OCI-LY3 (cell line): ENCODE results near the gene KCNIP1.

Experiments
- H2AFZ ChIP-seq: fragments of 200-600, 300-600 bp; shearing (Covaris generic); 2 replicates; pipeline ENCODE4 v1.6.0; 2014; ENCODE audit warnings: antibody characterized with exemption, low read depth, low read length
- H3K27ac ChIP-seq: fragments of 200-600, 300-600 bp; sonication (generic); 2 replicates; pipeline ENCODE4 v1.5.1; 2014; ENCODE audit warnings: mild to moderate bottlenecking, low read length, moderate library complexity, mixed read lengths
- H3K27me3 ChIP-seq: fragments of 200-600, 300-600 bp; sonication (generic); 2 replicates; pipeline ENCODE4 v1.6.1; 2014; ENCODE audit warnings: low read depth, low read length, mixed read lengths
- H3K36me3 ChIP-seq: fragments of 200-600, 300-600 bp; sonication (generic); replicated peaks from 2 replicates; pipeline ENCODE3; 2014; ENCODE audit warnings: low read depth, low read length, mixed read lengths
- H3K4me1 ChIP-seq: fragments of 300-600, 200-600 bp; sonication (generic); 2 replicates; pipeline ENCODE4 v1.6.1; 2014; ENCODE audit warnings: low read length, mixed read lengths
- H3K4me2 ChIP-seq: fragments of 200-600, 300-600 bp; sonication (generic); 2 replicates; pipeline ENCODE4 v1.6.1; 2014; ENCODE audit warnings: low read length, mixed read lengths
- H3K4me3 ChIP-seq: fragments of 300-600, 200-600 bp; sonication (generic); 2 replicates; pipeline ENCODE4 v1.5.1; 2014; ENCODE audit warnings: antibody characterized with exemption, mild to moderate bottlenecking, low read length, moderate library complexity
- H3K79me2 ChIP-seq: fragments of 300-600, 200-600 bp; shearing (Covaris generic); 2 replicates; pipeline ENCODE4 v1.6.1; 2014; ENCODE audit warnings: mild to moderate bottlenecking, low read length, mixed read lengths
- H3K9ac ChIP-seq: fragments of 300-600, 200-600 bp; shearing (Covaris generic); 2 replicates; pipeline ENCODE4 v1.6.0; 2014; ENCODE audit warnings: mild to moderate bottlenecking, low read length, moderate library complexity
- H3K9me3 ChIP-seq: fragments of 200-600, 300-600 bp; shearing (Covaris generic); 2 replicates; pipeline ENCODE4 v1.6.1; 2014; ENCODE audit warnings: low read length, mixed read lengths; ENCODE audit not compliant: insufficient read depth
- H4K20me1 ChIP-seq: fragments of 200-600, 300-600 bp; sonication (generic); 2 replicates; pipeline ENCODE4 v1.6.1; 2016; ENCODE audit warnings: low read length, mixed read lengths; ENCODE audit not compliant: insufficient read depth
- EZH2phosphoT487 ChIP-seq: fragments of 200-600 bp; shearing (Covaris generic); IDR thresholded peaks from 2 replicates; pipeline ENCODE4 v1.6.1; 2018; ENCODE audit warnings: antibody characterized with exemption, mixed run types, low read depth
- TF ChIP-seq, protein P1 (sequence below): fragments of 200-600, 300-600 bp; sonication (generic); IDR thresholded peaks from 2 replicates; pipeline ENCODE4 v1.5.1; 2014; ENCODE audit warnings: antibody characterized with exemption, low read length, low read depth

The KCNIP1 gene

GRCh38 chr5:170719551-170719950 lies 215.7 kb downstream of the KCNIP1 start:
- no peaks in the 10 kb centered on the region for H3K79me2 ChIP-seq
- H3K27me3 ChIP-seq = peaks cover 59% of the 10 kb centered on the region
- no peaks in the 10 kb centered on the region for H3K36me3 ChIP-seq
- no peak for TF ChIP-seq EZH2phosphoT487
- TF ChIP-seq, protein P1, sequence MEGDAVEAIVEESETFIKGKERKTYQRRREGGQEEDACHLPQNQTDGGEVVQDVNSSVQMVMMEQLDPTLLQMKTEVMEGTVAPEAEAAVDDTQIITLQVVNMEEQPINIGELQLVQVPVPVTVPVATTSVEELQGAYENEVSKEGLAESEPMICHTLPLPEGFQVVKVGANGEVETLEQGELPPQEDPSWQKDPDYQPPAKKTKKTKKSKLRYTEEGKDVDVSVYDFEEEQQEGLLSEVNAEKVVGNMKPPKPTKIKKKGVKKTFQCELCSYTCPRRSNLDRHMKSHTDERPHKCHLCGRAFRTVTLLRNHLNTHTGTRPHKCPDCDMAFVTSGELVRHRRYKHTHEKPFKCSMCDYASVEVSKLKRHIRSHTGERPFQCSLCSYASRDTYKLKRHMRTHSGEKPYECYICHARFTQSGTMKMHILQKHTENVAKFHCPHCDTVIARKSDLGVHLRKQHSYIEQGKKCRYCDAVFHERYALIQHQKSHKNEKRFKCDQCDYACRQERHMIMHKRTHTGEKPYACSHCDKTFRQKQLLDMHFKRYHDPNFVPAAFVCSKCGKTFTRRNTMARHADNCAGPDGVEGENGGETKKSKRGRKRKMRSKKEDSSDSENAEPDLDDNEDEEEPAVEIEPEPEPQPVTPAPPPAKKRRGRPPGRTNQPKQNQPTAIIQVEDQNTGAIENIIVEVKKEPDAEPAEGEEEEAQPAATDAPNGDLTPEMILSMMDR = no peak
- H2AFZ ChIP-seq = no peak overlapping the region
- no peak overlapping the region for H3K27ac ChIP-seq
- no peaks in the 10 kb centered on the region for H3K4me1 ChIP-seq
- H3K9ac ChIP-seq = no peak overlapping the region
- H3K9me3 ChIP-seq = no peaks in the 10 kb centered on the region
- no peak overlapping the region for H3K4me3 ChIP-seq
- no peak overlapping the region for H3K4me2 ChIP-seq
- no peaks in the 10 kb centered on the region for H4K20me1 ChIP-seq

GRCh38 chr5:170720179-170720578 lies 216.4 kb downstream of the KCNIP1 start:
- H3K4me3 ChIP-seq = no peak overlapping the region
- H3K4me1 ChIP-seq = no peaks in the 10 kb centered on the region
- peaks cover 57% of the 10 kb centered on the region for H3K27me3 ChIP-seq
- no peaks in the 10 kb centered on the region for H3K79me2 ChIP-seq
- H3K9me3 ChIP-seq = no peaks in the 10 kb centered on the region
- no peak overlapping the region for H3K4me2 ChIP-seq
- TF ChIP-seq, protein P1 = no peak
- no peaks in the 10 kb centered on the region for H3K36me3 ChIP-seq
- H4K20me1 ChIP-seq = no peaks in the 10 kb centered on the region
- H2AFZ ChIP-seq = no peak overlapping the region
- H3K27ac ChIP-seq = no peak overlapping the region
- no peak overlapping the region for H3K9ac ChIP-seq

- no peak for TF ChIP-seq EZH2phosphoT487
- TF ChIP-seq, protein P1 = no peak
- H3K27me3 ChIP-seq = peaks cover 52% of the 10 kb centered on the region
Measured at GRCh38 chr5:170720984-170721383, 217.2 kb downstream of the KCNIP1 start.

DNA sequence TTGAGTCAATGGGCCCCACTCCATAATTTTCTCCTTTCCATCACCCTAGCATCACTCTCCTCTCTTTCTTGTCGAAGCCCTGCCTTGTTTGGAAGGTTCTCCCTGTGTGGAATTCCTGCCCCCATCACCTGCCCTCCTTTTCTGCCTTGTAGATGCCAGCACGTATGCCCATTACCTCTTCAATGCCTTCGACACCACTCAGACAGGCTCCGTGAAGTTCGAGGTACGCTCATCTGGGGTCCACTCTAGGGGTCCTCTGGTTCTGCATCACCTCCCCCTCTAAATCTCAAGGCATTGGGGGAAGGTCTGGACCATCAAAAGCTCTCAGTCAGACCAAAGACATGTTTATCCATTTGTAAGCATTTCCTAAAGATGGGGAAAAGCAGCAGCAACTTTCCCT lies 217.9 kb downstream of the KCNIP1 start:
- Histone ChIP-seq H3K27me3 (peaks cover 48% of the 10 kb centered on the region), H3K27ac (no peak overlapping the region), H3K79me2 (no peaks in the 10 kb centered on the region), H3K4me1 (no peaks in the 10 kb centered on the region), H3K9me3 (no peaks in the 10 kb centered on the region), H4K20me1 (no peaks in the 10 kb centered on the region), H3K9ac (no peak overlapping the region), H2AFZ (no peak overlapping the region), H3K4me2 (no peak overlapping the region), H3K36me3 (no peaks in the 10 kb centered on the region), H3K4me3 (no peak overlapping the region)
- TF ChIP-seq, protein P1 = no peak
- TF ChIP-seq EZH2phosphoT487 = no peak

More at GRCh38 chr5:170720984-170721383, 217.2 kb downstream of the KCNIP1 start:
- H3K27ac ChIP-seq = no peak overlapping the region
- H2AFZ ChIP-seq = no peak overlapping the region
- H3K4me2 ChIP-seq = no peak overlapping the region
- no peak overlapping the region for H3K9ac ChIP-seq
- H3K9me3 ChIP-seq = no peaks in the 10 kb centered on the region
- H3K4me1 ChIP-seq = no peaks in the 10 kb centered on the region
- no peaks in the 10 kb centered on the region for H3K36me3 ChIP-seq
- H4K20me1 ChIP-seq = no peaks in the 10 kb centered on the region
- H3K79me2 ChIP-seq = no peaks in the 10 kb centered on the region
- H3K4me3 ChIP-seq = no peak overlapping the region
